Measurements from ENCODE around the gene PDPN. TPM values are rescaled to one million over a fixed set of nuclear protein-coding genes. Genes with fewer than 3 reads are reported as not detected.

Gene PDPN
- total RNA-seq, 2 donors from 2014 or later: 7.5 to 9.9 TPM

DNA sequence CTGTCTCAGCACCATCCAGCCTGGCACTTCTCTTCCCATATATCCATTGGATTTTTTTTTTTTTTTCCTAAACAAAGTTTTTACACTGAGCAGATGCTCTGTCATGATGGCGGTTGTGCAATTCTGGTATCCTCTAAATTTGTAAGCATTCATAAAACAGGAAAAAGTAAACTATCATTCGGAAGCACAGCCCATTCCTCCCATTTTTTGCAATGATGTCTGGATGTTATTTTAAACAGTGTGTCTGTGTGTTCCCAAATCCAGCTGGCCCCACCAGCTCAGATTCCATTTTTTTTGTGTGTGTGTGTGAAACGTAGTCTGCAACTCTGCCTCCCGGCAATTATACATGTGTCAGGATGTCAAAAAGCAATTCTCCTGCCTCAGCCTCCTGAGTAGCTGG lies 33.5 kb downstream of the PDPN start:
- Histone ChIP-seq H3K4me1 (peaks cover 11% of the 10 kb centered on the region), H3K27me3 (no peaks in the 10 kb centered on the region), H3K4me3 (no peak overlapping the region), H3K9me3 (no peaks in the 10 kb centered on the region), H3K27ac (no peak overlapping the region), H3K36me3 (replicated peaks in 1 of 2; ENCODE audit: insufficient read depth in 1 of 2, low read depth in 2 of 2) (no peaks in the 10 kb centered on the region)
- peak in 1 of 4 donors; percentile 18 for DNase-seq
- intact Hi-C loops (cut with DNase I): no loop called here
- peak; percentile 20 for ATAC-seq
- TF ChIP-seq, protein P1, sequence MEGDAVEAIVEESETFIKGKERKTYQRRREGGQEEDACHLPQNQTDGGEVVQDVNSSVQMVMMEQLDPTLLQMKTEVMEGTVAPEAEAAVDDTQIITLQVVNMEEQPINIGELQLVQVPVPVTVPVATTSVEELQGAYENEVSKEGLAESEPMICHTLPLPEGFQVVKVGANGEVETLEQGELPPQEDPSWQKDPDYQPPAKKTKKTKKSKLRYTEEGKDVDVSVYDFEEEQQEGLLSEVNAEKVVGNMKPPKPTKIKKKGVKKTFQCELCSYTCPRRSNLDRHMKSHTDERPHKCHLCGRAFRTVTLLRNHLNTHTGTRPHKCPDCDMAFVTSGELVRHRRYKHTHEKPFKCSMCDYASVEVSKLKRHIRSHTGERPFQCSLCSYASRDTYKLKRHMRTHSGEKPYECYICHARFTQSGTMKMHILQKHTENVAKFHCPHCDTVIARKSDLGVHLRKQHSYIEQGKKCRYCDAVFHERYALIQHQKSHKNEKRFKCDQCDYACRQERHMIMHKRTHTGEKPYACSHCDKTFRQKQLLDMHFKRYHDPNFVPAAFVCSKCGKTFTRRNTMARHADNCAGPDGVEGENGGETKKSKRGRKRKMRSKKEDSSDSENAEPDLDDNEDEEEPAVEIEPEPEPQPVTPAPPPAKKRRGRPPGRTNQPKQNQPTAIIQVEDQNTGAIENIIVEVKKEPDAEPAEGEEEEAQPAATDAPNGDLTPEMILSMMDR (IDR thresholded peaks at IDR 0.05): no peak
- no peak for TF ChIP-seq POLR2A (IDR thresholded peaks at IDR 0.05)
- WGBS, 2 donors: 77 to 81% methylated on average over 4 of the region's 4 CpGs

DNA sequence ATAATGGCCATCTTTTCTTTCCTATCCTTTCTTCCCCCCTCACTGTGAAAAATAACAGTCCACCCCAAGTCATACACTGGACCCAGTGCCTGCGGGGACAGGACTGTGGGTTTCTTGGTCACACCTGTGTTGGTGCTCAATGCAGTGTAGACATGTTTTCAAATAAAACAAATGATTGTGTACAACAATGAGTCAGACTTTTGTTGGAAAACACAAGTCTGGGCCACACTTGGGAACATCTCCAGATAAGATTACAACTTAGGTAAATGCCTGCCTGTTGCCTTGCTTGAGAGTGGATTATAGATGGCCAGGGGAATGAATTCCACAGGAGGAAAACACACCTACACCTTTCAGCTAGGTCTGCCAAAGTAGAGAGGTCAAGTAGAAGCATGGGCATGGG lies 34.1 kb downstream of the PDPN start:
- H3K4me3 ChIP-seq: no peak overlapping the region
- no peak for TF ChIP-seq POLR2A (IDR thresholded peaks at IDR 0.05)
- TF ChIP-seq, protein P1 (IDR thresholded peaks at IDR 0.05): no peak
- WGBS, 2 donors: 88 to 94% methylated on average over 1 of the region's 1 CpG
- no peaks in the 10 kb centered on the region for H3K36me3 ChIP-seq (replicated peaks in 1 of 2; ENCODE audit: insufficient read depth in 1 of 2, low read depth in 2 of 2)
- H3K27ac ChIP-seq: peak overlapping the region in 1 of 4 donors; percentile 15
- ATAC-seq (no peak), DNase-seq (no peak)
- no peaks in the 10 kb centered on the region for H3K9me3 ChIP-seq
- H3K27me3 ChIP-seq: no peaks in the 10 kb centered on the region
- peaks cover 11% of the 10 kb centered on the region for H3K4me1 ChIP-seq
- intact Hi-C loops (cut with DNase I): no loop called here

DNA sequence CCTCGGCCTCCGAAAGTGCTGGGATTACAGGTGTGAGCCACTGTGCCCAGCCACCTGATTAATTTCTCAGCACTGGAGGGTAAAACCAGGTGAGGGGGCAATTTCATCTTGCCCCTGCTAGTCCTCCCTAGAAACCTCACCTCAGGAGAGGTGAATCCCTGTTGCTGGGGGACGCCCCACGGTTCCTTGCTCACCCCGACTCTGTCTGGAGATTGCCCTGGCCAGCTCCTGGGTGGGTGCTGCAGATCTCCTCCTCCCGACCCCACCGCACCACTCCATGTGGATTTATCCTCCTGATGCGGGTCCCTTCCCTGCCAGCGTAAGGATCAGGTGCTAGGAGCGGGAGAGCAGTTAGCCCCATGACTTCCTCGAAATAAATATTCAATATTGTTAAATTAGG lies 34.9 kb downstream of the PDPN start:
- ATAC-seq: no peak
- no peaks in the 10 kb centered on the region for H3K9me3 ChIP-seq
- WGBS, 2 donors: 80 to 82% methylated on average over 9 to 11 of the region's 11 CpGs

DNA sequence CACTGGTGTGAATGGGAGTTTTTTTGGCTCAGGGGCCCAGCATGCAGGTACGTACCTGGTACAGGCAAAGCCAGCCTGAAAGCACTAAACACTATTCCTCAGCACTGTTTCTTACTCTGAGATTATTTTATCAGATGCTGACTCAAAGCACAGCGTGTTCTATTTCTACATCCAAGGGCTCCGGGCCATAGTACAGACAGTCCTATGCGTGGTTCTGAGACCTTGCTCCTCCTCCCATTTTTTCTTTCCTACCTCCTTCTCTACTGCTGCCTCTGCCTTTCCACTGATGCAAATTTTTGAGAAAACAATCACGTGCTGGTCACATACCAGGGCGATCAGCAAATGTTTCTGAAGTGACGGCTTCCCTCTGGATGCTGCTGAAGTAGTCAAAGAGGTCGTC lies 36.3 kb downstream of the PDPN start:
- ATAC-seq: peak; percentile 59
- H3K27ac ChIP-seq: peak overlapping the region in 1 of 4 donors; percentile 24
- intact Hi-C loops (cut with DNase I): no loop called here

More for the DNA sequence above, 34.9 kb downstream of the PDPN start:
- Histone ChIP-seq H3K36me3 (replicated peaks in 1 of 2; ENCODE audit: insufficient read depth in 1 of 2, low read depth in 2 of 2) (no peaks in the 10 kb centered on the region), H3K27ac (no peak overlapping the region), H3K4me1 (peaks cover 11% of the 10 kb centered on the region), H3K4me3 (no peak overlapping the region), H3K27me3 (no peaks in the 10 kb centered on the region)
- intact Hi-C loops (cut with DNase I): no loop called here
- no peak for DNase-seq
- TF ChIP-seq POLR2A (IDR thresholded peaks at IDR 0.05): no peak
- TF ChIP-seq, protein P1 (IDR thresholded peaks at IDR 0.05): no peak

DNA sequence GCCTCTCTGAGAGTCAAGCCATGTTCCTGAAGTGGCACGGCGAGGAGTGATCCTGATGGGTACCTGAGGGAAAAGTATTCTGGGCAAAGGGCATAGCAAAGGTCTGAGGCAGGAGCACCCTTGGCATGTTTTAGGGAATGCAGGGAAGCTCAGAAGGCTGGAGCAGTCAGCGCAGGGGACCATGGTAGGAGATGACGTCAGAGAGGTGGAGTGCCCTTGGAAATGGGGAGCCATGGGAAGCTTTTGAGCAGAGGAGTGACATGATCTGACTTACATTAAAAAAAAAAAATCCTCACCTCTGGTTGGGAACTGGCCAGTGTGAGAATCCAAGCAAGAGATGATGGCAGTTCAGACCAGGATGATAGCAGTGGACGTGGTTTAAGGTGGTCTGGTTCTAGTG lies 37.2 kb downstream of the PDPN start:
- no peak overlapping the region for H3K4me3 ChIP-seq
- TF ChIP-seq POLR2A (IDR thresholded peaks at IDR 0.05): no peak
- TF ChIP-seq, protein P1 (IDR thresholded peaks at IDR 0.05): no peak
- no peaks in the 10 kb centered on the region for H3K9me3 ChIP-seq
- intact Hi-C loops (cut with DNase I): no loop called here
- 67 to 74% methylated on average over 5 of the region's 5 CpGs for WGBS, 2 donors
- H3K27ac ChIP-seq: no peak overlapping the region
- ATAC-seq (no peak), DNase-seq (no peak)
- H3K27me3 ChIP-seq: no peaks in the 10 kb centered on the region
- H3K36me3 ChIP-seq (replicated peaks in 1 of 2; ENCODE audit: insufficient read depth in 1 of 2, low read depth in 2 of 2): no peaks in the 10 kb centered on the region
- H3K4me1 ChIP-seq: peaks cover 10% of the 10 kb centered on the region

More for the DNA sequence above, 36.3 kb downstream of the PDPN start:
- Histone ChIP-seq H3K4me3 (no peak overlapping the region), H3K4me1 (peaks cover 11% of the 10 kb centered on the region), H3K36me3 (replicated peaks in 1 of 2; ENCODE audit: insufficient read depth in 1 of 2, low read depth in 2 of 2) (no peaks in the 10 kb centered on the region), H3K27me3 (no peaks in the 10 kb centered on the region), H3K9me3 (no peaks in the 10 kb centered on the region)
- TF ChIP-seq, protein P1 (IDR thresholded peaks at IDR 0.05): no peak
- no peak for TF ChIP-seq POLR2A (IDR thresholded peaks at IDR 0.05)
- WGBS, 2 donors: 51 to 56% methylated on average over 8 of the region's 8 CpGs
- DNase-seq: peak; percentile 11 to 31 (median 22)

Data from body of pancreas (tissue), 4 donors.